ENCODE measurements around the gene KCNAB1.
"Not testable (repeated sequence)": the region's sequence is repeated elsewhere in the genome, so short reads cannot be mapped to it uniquely, and the experiment has no call there.

KCNAB1 gene

GRCh38 chr3:156222381-156222780 is 102.0 kb downstream of the KCNAB1 start:
- not testable (repeated sequence) for FAIRE-seq

- not testable (repeated sequence) for FAIRE-seq
Observed at GRCh38 chr3:156224046-156224445, 103.7 kb downstream of the KCNAB1 start.

GRCh38 chr3:156226676-156227420 is 106.5 kb downstream of the KCNAB1 start:
- FAIRE-seq, result no peak

- FAIRE-seq, result no peak
Observed at GRCh38 chr3:156227704-156228103, 107.3 kb downstream of the KCNAB1 start.

GRCh38 chr3:156230278-156230900 is 110.0 kb downstream of the KCNAB1 start:
- no peak for FAIRE-seq

- not testable (repeated sequence) for FAIRE-seq
Observed at GRCh38 chr3:156231221-156231620, 110.8 kb downstream of the KCNAB1 start.

- FAIRE-seq, result no peak
Observed at GRCh38 chr3:156233876-156234275, 113.5 kb downstream of the KCNAB1 start.

GRCh38 chr3:156236556-156237260 is 116.3 kb downstream of the KCNAB1 start:
- FAIRE-seq, result no peak

- FAIRE-seq, result no peak
Observed at GRCh38 chr3:156240642-156241041, 120.3 kb downstream of the KCNAB1 start.

GRCh38 chr3:156246961-156247725 is 126.8 kb downstream of the KCNAB1 start:
- FAIRE-seq, result no peak

GRCh38 chr3:156250550-156250949 is 130.2 kb downstream of the KCNAB1 start:
- no peak for FAIRE-seq

- FAIRE-seq, result no peak
Observed at GRCh38 chr3:156251424-156251823, 131.0 kb downstream of the KCNAB1 start.

- no peak for FAIRE-seq
Observed at GRCh38 chr3:156252656-156253055, 132.3 kb downstream of the KCNAB1 start.

- FAIRE-seq, result no peak
Observed at GRCh38 chr3:156253150-156253549, 132.8 kb downstream of the KCNAB1 start.

GRCh38 chr3:156256256-156256655 is 135.9 kb downstream of the KCNAB1 start:
- no peak for FAIRE-seq

- FAIRE-seq, result no peak
Observed at GRCh38 chr3:156256945-156257344, 136.6 kb downstream of the KCNAB1 start.

- FAIRE-seq, result no peak
Observed at GRCh38 chr3:156258301-156258700, 137.9 kb downstream of the KCNAB1 start.

- FAIRE-seq, result no peak
Observed at GRCh38 chr3:156259896-156260295, 139.5 kb downstream of the KCNAB1 start.

GRCh38 chr3:156260331-156260730 is 140.0 kb downstream of the KCNAB1 start:
- FAIRE-seq, result no peak

GRCh38 chr3:156264771-156265170 is 144.4 kb downstream of the KCNAB1 start:
- no peak for FAIRE-seq

- no peak for FAIRE-seq
Observed at GRCh38 chr3:156271508-156271907, 151.1 kb downstream of the KCNAB1 start.

GRCh38 chr3:156271995-156272719 is 151.8 kb downstream of the KCNAB1 start:
- no peak for FAIRE-seq
